ENCODE results near the gene ARHGEF26.

ARHGEF26 gene

GRCh38 chr3:154112146-154112852 lies 8.9 kb upstream of the ARHGEF26 start:
- DNase-seq: peak in 7 of 56 donors; percentile 2 to 32 (median 22)

DNA sequence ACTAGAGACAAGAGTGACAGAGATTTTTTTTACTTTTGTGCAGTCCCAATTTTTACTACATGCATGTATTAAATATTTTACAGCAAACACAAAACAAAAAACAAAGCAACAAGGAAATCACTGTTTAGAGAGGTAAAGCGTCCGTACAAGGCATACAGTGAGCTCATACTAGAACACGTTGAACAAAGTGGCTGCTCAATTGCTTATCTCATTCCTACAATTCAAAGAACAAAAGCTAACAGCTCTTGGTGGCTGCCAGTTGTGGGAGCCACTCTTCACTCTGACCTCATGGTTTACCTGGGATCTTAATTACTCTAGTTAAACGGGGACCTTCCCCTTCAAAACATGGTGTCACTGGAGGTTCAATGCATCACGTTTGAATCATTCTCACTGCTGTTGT lies 7.6 kb upstream of the ARHGEF26 start:
- no peak for DNase-seq

DNA sequence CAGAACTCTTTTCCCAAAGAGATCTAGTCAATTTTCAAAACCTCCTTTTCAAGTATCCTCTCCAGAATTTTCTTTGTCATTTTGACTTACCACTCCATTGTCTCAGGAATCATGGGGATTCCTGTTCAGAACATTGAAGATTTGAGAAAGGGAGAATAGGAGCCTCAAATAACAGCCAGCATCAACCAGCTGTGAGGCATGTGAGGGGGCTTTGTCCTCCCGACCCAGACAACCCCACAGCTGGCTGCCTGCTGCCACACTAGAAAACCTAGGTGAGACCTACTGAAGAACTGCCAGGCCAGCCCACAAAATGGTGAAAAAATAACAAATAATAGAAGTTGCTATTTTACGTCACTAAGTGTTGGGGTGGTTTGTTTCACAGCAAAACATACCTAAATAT lies 5.9 kb upstream of the ARHGEF26 start:
- no peak for DNase-seq

- DNase-seq: no peak
These were observed 1.2 kb upstream of the ARHGEF26 start for GRCh38 chr3:154119951-154120350.

DNA sequence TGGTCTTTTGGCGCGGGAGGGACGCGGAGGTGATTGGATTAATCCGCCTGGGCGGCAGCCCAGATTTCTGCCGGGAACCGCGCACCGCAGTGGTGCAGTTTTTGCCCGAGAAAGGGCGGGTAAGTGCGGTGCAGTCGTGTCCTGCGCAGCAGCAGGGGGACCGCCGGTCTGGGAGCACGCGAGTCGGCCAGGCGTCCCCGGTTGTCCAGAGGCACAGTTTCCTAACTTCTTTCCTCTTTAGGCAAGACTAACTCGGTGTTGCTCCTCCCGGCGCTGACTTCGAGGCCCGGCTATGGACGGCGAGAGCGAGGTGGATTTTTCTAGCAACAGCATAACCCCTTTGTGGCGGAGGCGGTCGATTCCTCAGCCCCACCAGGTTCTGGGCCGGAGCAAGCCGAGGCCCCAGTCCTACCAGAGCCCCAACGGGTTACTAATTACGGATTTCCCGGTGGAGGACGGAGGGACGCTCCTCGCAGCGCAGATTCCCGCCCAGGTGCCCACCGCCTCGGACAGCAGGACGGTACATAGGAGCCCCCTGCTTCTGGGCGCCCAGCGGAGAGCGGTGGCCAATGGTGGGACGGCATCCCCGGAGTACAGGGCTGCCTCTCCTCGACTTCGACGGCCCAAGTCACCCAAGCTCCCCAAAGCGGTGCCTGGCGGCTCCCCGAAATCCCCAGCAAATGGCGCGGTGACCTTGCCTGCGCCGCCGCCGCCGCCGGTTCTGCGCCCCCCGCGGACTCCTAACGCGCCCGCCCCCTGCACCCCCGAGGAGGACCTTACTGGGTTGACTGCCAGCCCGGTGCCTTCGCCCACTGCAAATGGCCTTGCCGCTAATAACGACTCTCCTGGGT lies 736 bp downstream of the ARHGEF26 start:
- peak in 7 of 56 donors; percentile 32 to 70 (median 36) for DNase-seq

- DNase-seq: peak in 1 of 56 donors; percentile 19
These were observed 1.3 kb downstream of the ARHGEF26 start for GRCh38 chr3:154122552-154122911.

GRCh38 chr3:154122912-154123559 lies 1.8 kb downstream of the ARHGEF26 start:
- DNase-seq: peak in 2 of 56 donors; percentile 19 to 49

DNA sequence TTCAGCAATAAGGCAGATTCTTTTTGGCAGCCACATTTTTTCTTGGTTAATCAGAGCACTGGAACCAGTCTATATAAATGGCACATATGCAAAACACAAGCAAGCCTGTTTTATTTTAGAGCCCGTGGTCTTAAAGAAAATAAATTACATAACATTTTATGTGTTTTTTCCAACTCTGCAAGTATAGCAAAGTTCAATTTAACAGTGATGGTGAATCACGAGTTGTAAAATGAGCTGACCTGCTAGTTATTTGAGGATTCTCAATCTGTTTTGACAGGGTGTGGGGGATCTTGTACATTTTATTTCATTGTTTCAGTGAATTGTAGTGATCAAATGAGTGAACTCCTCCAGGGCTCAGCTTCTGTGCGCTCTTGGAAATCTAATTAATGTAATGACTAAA lies 2.7 kb downstream of the ARHGEF26 start:
- no peak for DNase-seq

- no peak for DNase-seq
These were observed 4.3 kb downstream of the ARHGEF26 start for GRCh38 chr3:154125378-154126030.

GRCh38 chr3:154126651-154127050 lies 5.5 kb downstream of the ARHGEF26 start:
- DNase-seq: no peak

- DNase-seq: no peak
These were observed 8.4 kb downstream of the ARHGEF26 start for GRCh38 chr3:154129625-154130024.

GRCh38 chr3:154130540-154130939 lies 9.3 kb downstream of the ARHGEF26 start:
- DNase-seq: no peak

- DNase-seq: no peak
These were observed 10.6 kb downstream of the ARHGEF26 start for GRCh38 chr3:154131830-154132229.

DNA sequence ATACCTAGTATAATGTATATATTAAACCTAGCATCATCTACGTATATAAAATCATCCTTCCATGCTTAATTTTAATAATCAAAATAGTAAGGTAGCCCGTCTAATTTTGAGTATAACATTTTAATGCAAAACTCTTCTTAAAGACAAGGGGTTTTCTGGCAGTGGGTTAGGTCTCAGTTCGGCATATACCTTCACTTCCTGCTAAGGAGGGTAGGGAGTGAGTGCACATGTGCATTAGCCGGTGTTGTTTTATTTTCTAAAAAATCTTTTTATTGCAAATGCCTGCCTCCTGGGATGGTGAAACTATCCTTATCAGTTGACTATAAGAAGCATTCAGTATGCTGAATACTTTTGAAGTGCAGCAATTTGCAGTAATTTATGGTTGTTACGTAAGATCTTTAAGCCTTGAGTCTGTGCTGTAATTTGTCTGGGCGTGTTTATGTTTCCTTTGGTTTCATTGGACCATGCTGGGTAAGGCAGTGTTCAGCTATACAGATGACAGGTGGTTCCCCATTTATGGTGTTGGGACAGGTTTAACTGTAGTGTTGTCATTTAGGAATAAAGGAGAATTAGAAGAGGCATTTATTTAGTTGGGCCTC lies 11.7 kb downstream of the ARHGEF26 start:
- DNase-seq: no peak

- DNase-seq: no peak
These were observed 14.5 kb downstream of the ARHGEF26 start for GRCh38 chr3:154135511-154136173.

DNA sequence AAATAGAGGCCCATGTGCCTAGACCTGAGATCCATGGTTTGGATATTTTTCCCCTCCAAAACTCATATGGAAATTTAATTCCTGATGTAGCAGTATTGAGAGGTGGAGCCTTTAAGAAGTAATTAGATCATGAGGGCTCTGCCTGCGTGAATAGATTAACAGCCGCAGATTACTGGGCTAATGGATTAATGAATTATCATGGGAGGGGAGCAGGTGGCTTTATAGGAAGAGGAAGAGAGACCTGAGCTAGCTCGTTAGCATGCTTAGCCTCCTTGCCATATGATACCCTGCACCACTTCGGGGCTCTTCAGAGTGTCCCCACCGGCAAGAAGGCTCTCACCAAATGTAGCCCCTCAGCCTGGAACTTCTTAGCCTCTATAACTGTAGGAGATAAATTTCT lies 15.8 kb downstream of the ARHGEF26 start:
- no peak for DNase-seq

DNA sequence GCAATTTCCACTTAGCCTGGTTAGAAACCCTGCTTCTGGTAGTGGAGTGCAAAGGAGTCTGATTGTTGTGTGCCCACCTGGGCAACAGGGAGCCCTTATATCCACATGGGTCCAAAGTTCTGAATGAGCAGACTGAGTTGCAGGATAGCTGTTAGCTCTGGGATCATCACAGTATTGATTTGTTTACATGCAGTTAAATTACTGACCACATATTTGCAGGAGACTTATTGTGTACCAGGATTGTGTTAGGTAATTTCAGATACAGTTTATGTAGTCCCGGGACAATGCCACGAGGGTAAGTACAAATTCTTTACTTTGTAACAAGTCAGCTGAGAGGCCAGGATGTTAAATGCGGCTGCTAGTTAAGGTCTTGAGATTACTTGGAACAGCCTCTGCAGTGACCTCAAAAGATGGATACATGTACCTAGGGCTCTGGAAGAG lies 18.8 kb downstream of the ARHGEF26 start:
- DNase-seq: no peak

DNA sequence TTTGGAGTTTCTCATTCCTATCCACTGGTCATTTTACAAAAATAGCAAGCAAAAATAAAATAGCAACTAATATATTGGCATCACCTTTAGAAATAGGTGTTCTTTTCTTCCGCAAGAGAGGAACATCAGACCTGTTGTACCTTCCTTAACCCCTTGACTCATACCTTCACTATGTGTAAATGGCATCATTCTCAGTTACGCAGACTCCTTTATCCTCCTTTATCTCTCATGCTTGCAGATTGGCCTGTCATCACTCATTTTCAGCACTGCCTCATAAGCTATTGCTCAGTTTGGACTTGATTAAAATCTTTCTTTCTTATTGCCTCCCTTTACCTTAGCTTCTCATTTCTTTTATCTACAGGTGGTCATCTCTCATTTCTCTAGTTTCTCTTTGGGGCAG lies 21.4 kb downstream of the ARHGEF26 start:
- no peak for DNase-seq

DNA sequence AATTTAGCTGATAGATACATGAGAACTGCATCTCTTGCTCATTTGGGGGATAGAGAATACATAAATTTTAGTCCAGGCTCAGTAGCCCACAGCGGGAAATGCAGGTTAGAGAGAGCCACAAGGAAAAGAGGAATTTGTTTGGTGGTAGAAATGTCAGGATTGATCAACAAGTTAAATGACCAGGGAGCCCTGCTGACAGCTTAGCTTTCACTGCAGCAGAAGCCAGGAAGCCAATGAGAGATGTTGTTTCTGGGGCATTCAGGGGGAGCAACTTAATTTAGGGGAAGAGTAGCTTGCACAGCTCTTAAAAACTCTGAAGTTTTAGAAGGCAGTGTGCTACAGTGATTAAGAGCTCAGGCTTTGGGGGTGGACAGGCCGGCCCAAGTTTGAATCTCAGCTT lies 22.7 kb downstream of the ARHGEF26 start:
- no peak for DNase-seq

DNA sequence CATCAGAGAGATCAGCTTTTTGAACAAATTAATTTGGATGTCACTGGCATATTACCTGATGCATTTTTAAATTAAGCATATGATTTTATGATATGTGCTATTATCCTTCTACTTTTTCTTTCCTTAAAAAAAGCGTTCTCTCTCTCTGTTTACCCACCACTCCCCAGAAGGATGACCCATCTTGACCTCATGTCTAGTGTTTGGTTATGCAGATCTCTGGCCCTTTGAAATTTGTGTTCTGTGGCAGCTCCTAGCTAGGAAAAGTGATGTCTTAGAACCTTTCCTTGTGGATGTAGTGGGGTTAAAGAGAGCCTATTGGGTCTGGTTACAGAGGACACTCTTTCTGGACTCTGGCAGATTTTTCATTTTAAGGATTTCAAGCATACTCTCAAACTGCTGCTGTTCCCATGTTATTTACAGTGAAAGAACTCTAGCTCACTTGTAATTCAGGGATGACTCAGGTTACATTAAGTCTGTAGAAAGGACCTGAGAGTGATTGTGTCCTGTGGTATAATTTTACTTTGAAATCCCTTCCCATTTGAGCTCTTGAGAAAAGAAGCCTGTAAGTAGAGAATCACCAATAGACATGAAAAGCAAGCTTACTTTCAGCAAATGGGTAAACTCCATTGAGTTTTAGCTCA lies 23.8 kb downstream of the ARHGEF26 start:
- DNase-seq: no peak
